ENCODE measurements around the gene ANGEL2.
A peak's percentile ranks its signal among the peaks of the same experiment; 100 is the strongest.
"Not testable (repeated sequence)": the region's sequence is repeated elsewhere in the genome, so short reads cannot be mapped to it uniquely, and the experiment has no call there.

The ANGEL2 gene

GRCh38 chr1:213045321-213046226 is 29.9 kb upstream of the ANGEL2 start:
- not testable (repeated sequence) for H3K4me1 Mint-ChIP-seq; H3K36me3 Mint-ChIP-seq; DNase-seq (ENCODE audit: low spot score in 2 of 2); H3K27ac Mint-ChIP-seq; H3K4me3 Mint-ChIP-seq; ATAC-seq (ENCODE audit: low read depth); H3K27me3 Mint-ChIP-seq; H3K9me3 Mint-ChIP-seq

- Mint-ChIP-seq H3K9me3 (no peaks in the 10 kb centered on the region), H3K27ac (no peak overlapping the region), H3K36me3 (no peaks in the 10 kb centered on the region), H3K27me3 (peaks cover 8% of the 10 kb centered on the region), H3K4me1 (no peaks in the 10 kb centered on the region), H3K4me3 (no peak overlapping the region)
- DNase-seq (ENCODE audit: low spot score in 2 of 2): no peak
- ATAC-seq (ENCODE audit: low read depth): no peak
Observed at GRCh38 chr1:213041443-213041842, 25.8 kb upstream of the ANGEL2 start.

GRCh38 chr1:213035573-213035972 is 19.9 kb upstream of the ANGEL2 start:
- H3K4me3 Mint-ChIP-seq: no peak overlapping the region
- H3K27me3 Mint-ChIP-seq: peaks cover 19% of the 10 kb centered on the region
- ATAC-seq (ENCODE audit: low read depth) (no peak), DNase-seq (ENCODE audit: low spot score in 2 of 2) (no peak)
- H3K9me3 Mint-ChIP-seq: no peaks in the 10 kb centered on the region
- H3K27ac Mint-ChIP-seq: no peak overlapping the region
- no peaks in the 10 kb centered on the region for H3K36me3 Mint-ChIP-seq
- H3K4me1 Mint-ChIP-seq: no peaks in the 10 kb centered on the region

GRCh38 chr1:213034713-213035112 is 19.0 kb upstream of the ANGEL2 start:
- no peak for DNase-seq (ENCODE audit: low spot score in 2 of 2)
- ATAC-seq (ENCODE audit: low read depth): no peak
- H3K27me3 Mint-ChIP-seq: peaks cover 24% of the 10 kb centered on the region
- H3K36me3 Mint-ChIP-seq: no peaks in the 10 kb centered on the region
- no peak overlapping the region for H3K27ac Mint-ChIP-seq
- no peaks in the 10 kb centered on the region for H3K9me3 Mint-ChIP-seq
- no peaks in the 10 kb centered on the region for H3K4me1 Mint-ChIP-seq
- H3K4me3 Mint-ChIP-seq: no peak overlapping the region

GRCh38 chr1:213032651-213033050 is 17.0 kb upstream of the ANGEL2 start:
- Mint-ChIP-seq H3K27me3 (peaks cover 26% of the 10 kb centered on the region), H3K36me3 (no peaks in the 10 kb centered on the region), H3K4me3 (no peak overlapping the region), H3K9me3 (no peaks in the 10 kb centered on the region), H3K27ac (no peak overlapping the region), H3K4me1 (no peaks in the 10 kb centered on the region)
- DNase-seq (ENCODE audit: low spot score in 2 of 2) (no peak), ATAC-seq (ENCODE audit: low read depth) (no peak)

- DNase-seq (ENCODE audit: low spot score in 2 of 2): not testable (repeated sequence)
Observed at GRCh38 chr1:213027024-213027423, 11.4 kb upstream of the ANGEL2 start.

GRCh38 chr1:213020016-213020415 is 4.3 kb upstream of the ANGEL2 start:
- peaks cover under 1% of the 10 kb centered on the region for H3K9me3 Mint-ChIP-seq
- H3K4me1 Mint-ChIP-seq: peaks cover 5% of the 10 kb centered on the region
- H3K4me3 Mint-ChIP-seq: no peak overlapping the region
- peaks cover 6% of the 10 kb centered on the region for H3K27me3 Mint-ChIP-seq
- no peak for DNase-seq (ENCODE audit: low spot score in 2 of 2)
- no peak for ATAC-seq (ENCODE audit: low read depth)
- H3K27ac Mint-ChIP-seq: no peak overlapping the region
- peaks cover 3% of the 10 kb centered on the region for H3K36me3 Mint-ChIP-seq

More at GRCh38 chr1:213027024-213027423, 11.4 kb upstream of the ANGEL2 start:
- H3K4me3 Mint-ChIP-seq; H3K36me3 Mint-ChIP-seq; ATAC-seq (ENCODE audit: low read depth); H3K4me1 Mint-ChIP-seq; H3K9me3 Mint-ChIP-seq; H3K27ac Mint-ChIP-seq: not testable (repeated sequence)
- peaks cover 27% of the 10 kb centered on the region for H3K27me3 Mint-ChIP-seq

GRCh38 chr1:213019450-213019849 is 3.8 kb upstream of the ANGEL2 start:
- Mint-ChIP-seq H3K36me3 (peaks cover 3% of the 10 kb centered on the region), H3K9me3 (no peaks in the 10 kb centered on the region), H3K27me3 (peaks cover 5% of the 10 kb centered on the region), H3K27ac (no peak overlapping the region), H3K4me3 (no peak overlapping the region), H3K4me1 (peaks cover 8% of the 10 kb centered on the region)
- ATAC-seq (ENCODE audit: low read depth) (no peak), DNase-seq (ENCODE audit: low spot score in 2 of 2) (no peak)

- Mint-ChIP-seq H3K4me1 (peaks cover 12% of the 10 kb centered on the region), H3K4me3 (no peak overlapping the region), H3K27me3 (no peaks in the 10 kb centered on the region), H3K27ac (no peak overlapping the region), H3K36me3 (peaks cover 3% of the 10 kb centered on the region), H3K9me3 (no peaks in the 10 kb centered on the region)
- ATAC-seq (ENCODE audit: low read depth): no peak
- no peak for DNase-seq (ENCODE audit: low spot score in 2 of 2)
Observed at GRCh38 chr1:213017447-213018273, 2.0 kb upstream of the ANGEL2 start.

- Mint-ChIP-seq H3K4me3 (peak overlapping the region; percentile 100), H3K27me3 (no peaks in the 10 kb centered on the region), H3K9me3 (no peaks in the 10 kb centered on the region), H3K4me1 (peaks cover 25% of the 10 kb centered on the region), H3K36me3 (peaks cover 12% of the 10 kb centered on the region), H3K27ac (peak overlapping the region; percentile 98)
- no peak for DNase-seq (ENCODE audit: low spot score in 2 of 2)
- ATAC-seq (ENCODE audit: low read depth): no peak
Observed at GRCh38 chr1:213014642-213015041, 1.0 kb downstream of the ANGEL2 start.

GRCh38 chr1:213008564-213008963 is 7.1 kb downstream of the ANGEL2 start:
- Mint-ChIP-seq H3K9me3 (no peaks in the 10 kb centered on the region), H3K27me3 (no peaks in the 10 kb centered on the region), H3K36me3 (peaks cover 13% of the 10 kb centered on the region), H3K27ac (peak overlapping the region; percentile 14), H3K4me1 (peaks cover 21% of the 10 kb centered on the region), H3K4me3 (no peak overlapping the region)
- no peak for DNase-seq (ENCODE audit: low spot score in 2 of 2)
- no peak for ATAC-seq (ENCODE audit: low read depth)

- Mint-ChIP-seq H3K27ac (no peak overlapping the region), H3K27me3 (no peaks in the 10 kb centered on the region), H3K36me3 (peaks cover 20% of the 10 kb centered on the region), H3K4me1 (peaks cover 4% of the 10 kb centered on the region), H3K4me3 (no peak overlapping the region), H3K9me3 (no peaks in the 10 kb centered on the region)
- DNase-seq (ENCODE audit: low spot score in 2 of 2): no peak
- ATAC-seq (ENCODE audit: low read depth): no peak
Observed at GRCh38 chr1:213003256-213003655, 12.4 kb downstream of the ANGEL2 start.

- ATAC-seq (ENCODE audit: low read depth): no peak
- no peaks in the 10 kb centered on the region for H3K9me3 Mint-ChIP-seq
- H3K36me3 Mint-ChIP-seq: peaks cover 19% of the 10 kb centered on the region
Observed at GRCh38 chr1:212994926-212995325, 20.7 kb downstream of the ANGEL2 start.

GRCh38 chr1:212993960-212994359 is 21.7 kb downstream of the ANGEL2 start:
- H3K4me1 Mint-ChIP-seq; H3K27me3 Mint-ChIP-seq; H3K4me3 Mint-ChIP-seq; ATAC-seq (ENCODE audit: low read depth); H3K9me3 Mint-ChIP-seq; H3K27ac Mint-ChIP-seq; DNase-seq (ENCODE audit: low spot score in 2 of 2): not testable (repeated sequence)
- peaks cover 15% of the 10 kb centered on the region for H3K36me3 Mint-ChIP-seq

More at GRCh38 chr1:212994926-212995325, 20.7 kb downstream of the ANGEL2 start:
- no peak for DNase-seq (ENCODE audit: low spot score in 2 of 2)
- Mint-ChIP-seq H3K4me3 (no peak overlapping the region), H3K27ac (no peak overlapping the region), H3K27me3 (no peaks in the 10 kb centered on the region), H3K4me1 (no peaks in the 10 kb centered on the region)

All from memory B cell (primary cell).